IPS-15b (cell line): ENCODE results near the gene SPPL3.

Experiments used
- H3K27me3 ChIP-seq: one replicate; pipeline ENCODE4 v1.6.1; 2013; ENCODE audit warnings: low read length; ENCODE audit not compliant: control insufficient read depth, insufficient read depth
- H3K36me3 ChIP-seq: one replicate; pipeline ENCODE4 v1.6.1; 2013; ENCODE audit warnings: low read length; ENCODE audit not compliant: control insufficient read depth, insufficient read depth
- H3K4me1 ChIP-seq: one replicate; pipeline ENCODE4 v1.6.1; 2013; ENCODE audit warnings: mild to moderate bottlenecking, low read length; ENCODE audit not compliant: control insufficient read depth, insufficient read depth
- H3K4me3 ChIP-seq: one replicate; pipeline ENCODE4 v1.5.1; 2013; ENCODE audit warnings: low read depth, low read length
- H3K9ac ChIP-seq: one replicate; pipeline ENCODE4 v1.6.1; 2013; ENCODE audit warnings: low read depth, mild to moderate bottlenecking, low read length
- H3K9me3 ChIP-seq: one replicate; pipeline ENCODE4 v1.6.1; 2013; ENCODE audit warnings: mild to moderate bottlenecking, low read length; ENCODE audit not compliant: control insufficient read depth, insufficient read depth

The SPPL3 gene

DNA sequence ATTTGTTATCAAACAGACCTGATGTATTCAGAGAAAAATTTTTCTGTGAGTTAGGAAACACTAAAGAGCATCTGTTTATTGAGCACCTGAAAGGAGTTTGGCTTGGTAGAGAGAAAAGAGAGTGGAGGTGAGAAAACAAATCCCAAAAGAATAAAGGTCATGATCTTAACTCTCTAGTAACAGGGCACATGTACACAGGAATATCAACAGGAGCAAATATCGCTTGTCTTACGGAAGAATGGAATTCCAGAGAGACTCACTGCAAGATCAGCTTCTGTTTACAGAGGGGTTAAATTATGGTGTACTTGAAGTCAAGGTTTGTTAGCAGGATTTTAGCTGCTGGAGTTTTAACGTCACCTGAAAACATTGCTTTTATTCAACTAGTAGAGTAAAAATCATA is 78.8 kb downstream of the SPPL3 start:
- H3K9ac ChIP-seq, result no peak overlapping the region
- no peaks in the 10 kb centered on the region for H3K27me3 ChIP-seq
- no peaks in the 10 kb centered on the region for H3K36me3 ChIP-seq
- no peak overlapping the region for H3K4me3 ChIP-seq
- H3K9me3 ChIP-seq, result no peaks in the 10 kb centered on the region
- peaks cover 7% of the 10 kb centered on the region for H3K4me1 ChIP-seq

DNA sequence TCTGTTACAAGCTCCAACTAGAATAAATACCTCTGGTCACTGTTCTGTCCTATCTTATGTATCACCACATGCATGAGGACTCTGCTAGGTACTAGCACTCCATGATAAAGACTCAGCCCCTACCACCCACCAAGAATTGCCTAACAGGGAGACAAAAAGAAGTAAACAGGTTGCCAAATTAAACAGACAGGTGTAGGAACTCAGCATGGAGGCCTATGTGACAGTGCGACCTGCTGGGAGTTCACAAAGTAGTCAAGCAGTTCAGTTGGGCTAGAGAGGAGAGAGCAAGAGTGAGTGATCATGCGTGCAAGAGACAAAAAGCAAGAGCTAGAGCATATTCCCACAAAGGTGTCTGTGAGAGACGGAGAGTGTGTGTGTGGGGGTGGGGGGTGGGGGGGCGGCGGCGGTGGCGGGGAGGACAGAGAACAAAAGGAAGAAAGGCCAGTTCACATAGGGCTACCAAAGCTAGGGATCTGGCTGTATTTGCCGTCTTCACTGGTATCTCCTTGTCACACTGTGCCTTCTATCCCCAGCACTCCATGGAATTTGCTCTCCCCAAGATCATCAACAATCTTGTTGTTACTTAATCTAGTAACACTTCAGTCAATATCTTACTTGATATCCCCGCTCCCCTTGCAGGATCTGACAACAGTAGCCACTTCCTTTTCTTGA is 81.2 kb downstream of the SPPL3 start:
- H3K4me3 ChIP-seq, result no peak overlapping the region
- no peaks in the 10 kb centered on the region for H3K36me3 ChIP-seq
- H3K9me3 ChIP-seq, result no peaks in the 10 kb centered on the region
- peaks cover 7% of the 10 kb centered on the region for H3K4me1 ChIP-seq
- no peaks in the 10 kb centered on the region for H3K27me3 ChIP-seq
- H3K9ac ChIP-seq, result no peak overlapping the region

DNA sequence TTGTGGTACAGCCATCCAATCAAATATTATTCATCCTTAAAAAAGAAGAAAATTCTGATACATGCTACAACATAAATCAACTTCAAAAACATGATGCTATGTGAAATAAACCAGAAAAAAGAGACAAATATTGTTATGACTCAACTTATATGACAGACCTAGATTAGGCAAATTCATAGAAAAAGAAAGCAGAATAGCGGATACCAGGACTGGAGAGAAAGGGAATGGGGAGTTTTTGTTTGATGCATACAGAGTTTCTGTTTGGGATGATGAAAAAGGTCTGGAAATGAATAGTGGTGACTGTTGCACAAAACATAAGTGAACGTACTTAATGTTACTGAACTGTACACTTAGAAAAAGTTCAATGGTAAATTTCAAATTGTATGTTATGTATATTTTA is 82.3 kb downstream of the SPPL3 start:
- Histone ChIP-seq H3K9me3 (no peaks in the 10 kb centered on the region), H3K4me3 (no peak overlapping the region), H3K9ac (no peak overlapping the region), H3K4me1 (peaks cover 7% of the 10 kb centered on the region), H3K27me3 (no peaks in the 10 kb centered on the region), H3K36me3 (no peaks in the 10 kb centered on the region)

DNA sequence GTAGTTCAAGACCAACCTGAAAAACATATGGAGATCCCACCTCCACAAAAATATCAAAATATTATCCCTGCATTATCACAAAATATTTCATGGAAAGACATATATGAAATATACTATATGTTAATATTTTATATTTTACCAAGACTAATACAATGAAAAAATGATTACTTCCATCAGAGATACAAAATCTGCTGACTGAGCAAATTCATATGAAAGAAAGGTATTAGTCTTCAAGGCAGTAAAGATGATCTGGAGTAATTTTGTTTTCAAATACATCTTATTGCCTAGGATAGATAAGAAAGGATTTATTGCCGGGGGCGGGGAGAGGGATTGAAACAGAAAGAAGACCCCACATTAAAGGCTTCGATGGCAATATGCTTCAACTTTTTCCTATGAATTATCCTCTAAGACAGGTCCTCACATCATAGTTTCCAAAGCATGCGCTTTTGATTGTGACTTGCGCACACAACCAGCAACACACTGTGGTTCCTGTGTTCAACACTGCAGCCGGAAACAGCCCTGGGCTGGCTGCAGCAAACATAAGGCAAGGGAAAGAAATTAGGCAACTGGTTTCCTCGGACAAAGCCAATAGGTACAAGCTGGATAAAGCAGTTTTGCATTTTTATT is 83.2 kb downstream of the SPPL3 start:
- Histone ChIP-seq H3K9ac (no peak overlapping the region), H3K4me3 (no peak overlapping the region), H3K36me3 (no peaks in the 10 kb centered on the region), H3K27me3 (no peaks in the 10 kb centered on the region), H3K9me3 (no peaks in the 10 kb centered on the region), H3K4me1 (peaks cover 7% of the 10 kb centered on the region)

DNA sequence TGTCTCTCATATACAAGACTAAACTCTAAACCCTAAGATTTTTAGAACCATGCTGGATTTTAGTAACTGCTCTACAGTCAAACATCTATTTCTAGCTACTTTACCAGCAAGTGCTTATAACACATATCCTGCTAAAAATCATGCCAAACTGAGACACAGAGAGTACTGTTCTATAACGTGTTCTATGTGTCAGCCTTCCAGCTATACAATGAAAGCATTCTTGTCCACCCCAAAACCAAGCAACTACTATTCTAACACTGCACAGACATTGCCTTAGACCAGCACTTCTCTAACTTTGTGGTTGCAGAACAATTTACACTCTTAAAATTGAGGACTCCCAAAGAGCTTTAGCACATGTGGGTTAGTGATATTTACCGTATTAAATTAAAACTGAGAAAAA is 85.7 kb downstream of the SPPL3 start:
- no peaks in the 10 kb centered on the region for H3K36me3 ChIP-seq
- peaks cover 6% of the 10 kb centered on the region for H3K4me1 ChIP-seq
- H3K27me3 ChIP-seq, result no peaks in the 10 kb centered on the region
- no peak overlapping the region for H3K9ac ChIP-seq
- no peak overlapping the region for H3K4me3 ChIP-seq
- no peaks in the 10 kb centered on the region for H3K9me3 ChIP-seq

DNA sequence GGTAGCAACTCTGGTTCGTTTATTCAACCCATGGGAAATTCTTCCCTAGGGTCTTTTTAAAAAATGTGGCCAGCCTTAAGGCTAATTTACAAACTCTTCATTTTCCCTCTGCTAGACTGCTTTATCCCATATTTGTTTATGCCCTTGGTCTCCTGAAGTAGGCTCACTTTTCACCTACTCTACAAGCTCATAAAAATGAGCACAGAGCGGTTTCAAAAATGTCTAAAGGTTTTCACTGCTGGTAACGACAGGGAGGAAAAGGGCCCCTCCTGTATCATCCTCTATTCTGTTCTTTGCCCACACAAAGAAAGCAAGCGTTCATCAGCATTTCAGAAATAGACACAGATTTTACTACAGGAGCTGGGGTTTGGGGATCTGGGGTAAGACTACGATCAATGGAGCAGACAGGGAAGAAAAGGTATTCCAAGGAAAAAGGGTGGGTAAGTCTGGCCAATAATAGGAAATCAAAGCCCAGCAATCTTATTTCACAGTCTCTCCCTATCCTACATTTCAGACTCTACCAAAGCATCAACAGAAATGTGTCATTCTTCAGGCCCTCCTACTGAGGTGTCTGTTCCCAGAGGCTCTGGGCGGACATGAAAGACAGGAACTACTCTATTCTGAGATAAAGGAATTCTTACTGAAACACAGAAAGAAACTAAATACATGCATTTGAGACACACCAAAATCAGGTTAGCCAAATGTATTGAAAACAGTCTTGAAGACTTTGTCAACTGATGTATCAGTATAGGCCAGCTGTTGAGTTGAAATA is 86.4 kb downstream of the SPPL3 start:
- Histone ChIP-seq H3K27me3 (no peaks in the 10 kb centered on the region), H3K36me3 (no peaks in the 10 kb centered on the region), H3K4me1 (peaks cover 4% of the 10 kb centered on the region), H3K4me3 (no peak overlapping the region), H3K9me3 (no peaks in the 10 kb centered on the region), H3K9ac (no peak overlapping the region)

DNA sequence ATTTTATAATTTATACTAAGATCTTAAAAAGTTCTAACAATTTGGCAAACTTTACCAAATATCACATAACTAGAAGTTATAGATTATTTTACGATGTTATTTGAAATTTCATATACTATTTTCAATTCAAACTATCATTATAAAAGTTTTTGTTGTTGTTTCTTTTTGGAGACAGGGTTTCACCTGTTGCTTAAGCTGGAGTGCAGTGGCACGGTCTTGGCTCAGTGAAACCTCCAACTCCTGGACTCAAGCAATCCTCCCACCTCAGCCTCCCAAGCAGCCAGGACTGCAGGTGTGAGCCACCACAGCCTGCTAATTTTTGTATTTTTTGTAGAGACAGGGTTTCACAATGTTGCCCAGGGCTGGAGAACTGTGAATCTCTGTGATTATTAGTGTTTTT is 87.8 kb downstream of the SPPL3 start:
- Histone ChIP-seq H3K36me3 (no peaks in the 10 kb centered on the region), H3K4me3 (no peak overlapping the region), H3K27me3 (no peaks in the 10 kb centered on the region), H3K9ac (no peak overlapping the region), H3K9me3 (no peaks in the 10 kb centered on the region), H3K4me1 (no peaks in the 10 kb centered on the region)

DNA sequence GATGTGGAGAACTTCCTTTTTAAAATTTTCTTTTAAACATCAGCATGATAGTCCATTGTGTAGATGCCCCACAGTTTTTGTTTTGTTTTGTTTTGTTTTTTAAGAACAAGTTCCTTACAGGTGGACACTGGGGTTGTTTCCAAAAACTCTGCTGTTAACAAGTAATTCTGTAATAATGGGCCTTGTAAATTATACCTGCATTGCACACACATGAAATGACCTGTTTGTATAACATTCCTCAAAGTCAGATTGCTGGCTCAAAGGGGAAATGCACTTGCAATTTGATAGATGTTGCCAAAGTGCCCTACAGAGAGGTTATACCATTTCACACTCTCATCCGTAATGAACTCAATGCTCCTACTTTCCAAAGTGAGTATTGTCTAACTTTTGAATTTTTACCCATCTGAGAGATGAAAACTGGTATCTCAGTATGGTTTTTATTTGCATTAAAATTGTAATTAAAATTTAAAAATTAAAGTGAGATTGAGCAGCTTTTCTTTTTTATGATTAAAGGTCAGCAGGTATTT is 89.2 kb downstream of the SPPL3 start:
- H3K27me3 ChIP-seq, result no peaks in the 10 kb centered on the region
- no peak overlapping the region for H3K9ac ChIP-seq
- H3K4me3 ChIP-seq, result no peak overlapping the region
- no peaks in the 10 kb centered on the region for H3K9me3 ChIP-seq
- H3K36me3 ChIP-seq, result no peaks in the 10 kb centered on the region
- no peaks in the 10 kb centered on the region for H3K4me1 ChIP-seq

DNA sequence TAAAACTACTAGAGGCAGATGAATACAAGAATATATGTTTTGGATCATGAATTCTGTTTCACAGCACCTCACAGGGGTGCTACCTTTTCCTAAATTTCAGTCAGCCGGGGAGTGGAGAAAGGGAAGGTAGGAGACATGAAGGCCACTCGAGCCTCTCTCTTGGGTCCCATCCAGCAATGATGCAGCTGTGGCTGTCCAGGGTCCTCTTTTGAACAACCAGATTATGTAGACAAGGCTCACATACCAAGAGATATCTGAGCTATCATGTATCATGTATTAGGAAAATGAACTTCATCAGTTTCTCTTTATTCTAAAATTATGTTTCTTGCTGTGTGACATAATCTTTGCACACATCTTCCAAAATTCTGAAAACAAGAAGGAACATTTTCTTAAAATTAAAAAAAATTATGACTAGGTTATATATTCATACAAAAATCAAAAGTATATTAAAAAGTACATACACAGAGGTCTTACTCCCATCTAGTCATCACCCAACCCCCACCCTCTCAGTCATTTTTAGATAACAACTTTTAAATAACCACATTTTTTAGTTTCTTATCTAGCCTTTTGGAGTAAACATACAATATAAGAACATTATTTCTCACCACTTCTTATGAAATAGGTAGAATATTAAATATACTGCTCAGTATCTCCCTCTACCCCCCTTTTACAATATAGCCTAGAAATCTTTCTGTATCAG is 89.8 kb downstream of the SPPL3 start:
- Histone ChIP-seq H3K4me1 (no peaks in the 10 kb centered on the region), H3K9me3 (no peaks in the 10 kb centered on the region), H3K4me3 (no peak overlapping the region), H3K9ac (no peak overlapping the region), H3K27me3 (no peaks in the 10 kb centered on the region), H3K36me3 (no peaks in the 10 kb centered on the region)

DNA sequence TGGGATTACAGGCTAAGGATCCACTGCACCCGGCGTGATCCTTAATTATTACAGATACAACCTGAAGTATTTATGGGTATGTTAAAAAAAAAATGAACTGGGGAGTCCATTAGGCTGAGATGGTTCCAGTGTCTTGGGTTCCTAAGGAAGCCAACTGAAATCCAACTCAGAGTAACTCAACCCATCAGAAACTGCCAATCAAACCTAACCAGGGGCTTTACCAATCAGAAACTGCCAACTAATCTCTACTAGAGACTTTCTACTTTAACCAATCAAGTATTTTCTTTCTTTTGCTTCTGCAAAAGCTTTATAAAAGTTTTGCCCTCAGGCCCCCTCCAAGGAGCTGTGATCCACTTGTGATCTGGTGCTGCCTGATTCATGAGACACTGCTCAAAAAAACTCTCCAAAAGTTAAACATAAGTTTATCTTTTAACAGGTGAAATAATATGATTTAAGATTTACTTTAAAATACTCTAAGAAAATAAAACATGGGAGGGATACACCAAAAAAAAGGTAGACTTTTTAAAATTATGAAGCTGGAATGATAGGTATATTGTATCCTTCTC is 90.5 kb downstream of the SPPL3 start:
- no peak overlapping the region for H3K4me3 ChIP-seq
- H3K36me3 ChIP-seq, result no peaks in the 10 kb centered on the region
- no peaks in the 10 kb centered on the region for H3K4me1 ChIP-seq
- no peaks in the 10 kb centered on the region for H3K27me3 ChIP-seq
- H3K9me3 ChIP-seq, result no peaks in the 10 kb centered on the region
- H3K9ac ChIP-seq, result no peak overlapping the region

DNA sequence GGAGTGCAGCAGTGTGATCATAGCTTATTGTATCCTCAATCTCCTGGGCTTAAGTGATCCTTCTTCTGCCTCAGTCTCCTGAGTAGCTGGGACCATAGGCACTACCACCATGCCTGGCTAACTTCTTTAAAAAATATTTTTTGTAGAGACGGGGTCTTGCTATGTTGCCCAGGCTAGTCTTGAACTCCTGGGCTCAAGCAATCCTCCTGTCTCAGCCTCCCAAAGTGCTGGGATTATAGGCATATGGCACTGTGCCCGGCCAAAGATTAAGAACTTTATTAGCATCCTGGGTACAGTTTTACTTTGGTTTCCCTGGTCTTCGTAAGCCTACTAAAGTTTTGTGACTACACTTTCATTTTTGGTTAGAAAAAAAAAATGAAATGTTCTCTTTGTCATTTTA is 94.1 kb downstream of the SPPL3 start:
- Histone ChIP-seq H3K36me3 (no peaks in the 10 kb centered on the region), H3K4me1 (no peaks in the 10 kb centered on the region), H3K4me3 (no peak overlapping the region), H3K9me3 (no peaks in the 10 kb centered on the region), H3K27me3 (no peaks in the 10 kb centered on the region), H3K9ac (no peak overlapping the region)
